Fibroblast of skin of back (primary cell): ENCODE data around the gene LAMTOR3.
"Not testable (repeated sequence)": the region's sequence is repeated elsewhere in the genome, so short reads cannot be mapped to it uniquely, and the experiment has no call there.

Experiments
- DNase-seq: peaks from one replicate; pipeline ENCODE4 v3.0.0-alpha.2; 2013

Gene LAMTOR3

GRCh38 chr4:99830051-99830450 lies 64.2 kb downstream of the LAMTOR3 start:
- DNase-seq = not testable (repeated sequence)

GRCh38 chr4:99828477-99828876 lies 65.8 kb downstream of the LAMTOR3 start:
- no peak for DNase-seq
